ENCODE data around the gene CEP152.

DNA sequence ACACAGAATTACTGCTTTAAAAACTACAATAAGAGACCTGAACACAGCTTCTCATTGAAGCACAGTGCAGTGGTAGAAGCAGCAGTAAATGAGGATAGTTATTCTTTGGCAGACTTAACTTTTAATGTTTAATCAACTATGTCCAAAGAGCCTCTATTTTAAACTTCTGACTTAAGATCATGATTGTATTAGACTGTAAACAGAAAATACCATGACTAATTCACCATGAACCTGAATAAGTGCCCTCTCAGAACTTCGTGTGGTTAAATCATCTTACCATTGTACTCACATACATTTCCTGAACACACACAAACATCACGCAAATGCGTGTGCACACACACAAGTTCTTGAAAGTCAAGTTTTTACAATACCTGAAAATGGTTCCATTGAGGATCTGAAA is 13.9 kb downstream of the CEP152 start:
- TF ChIP-seq, protein P1, sequence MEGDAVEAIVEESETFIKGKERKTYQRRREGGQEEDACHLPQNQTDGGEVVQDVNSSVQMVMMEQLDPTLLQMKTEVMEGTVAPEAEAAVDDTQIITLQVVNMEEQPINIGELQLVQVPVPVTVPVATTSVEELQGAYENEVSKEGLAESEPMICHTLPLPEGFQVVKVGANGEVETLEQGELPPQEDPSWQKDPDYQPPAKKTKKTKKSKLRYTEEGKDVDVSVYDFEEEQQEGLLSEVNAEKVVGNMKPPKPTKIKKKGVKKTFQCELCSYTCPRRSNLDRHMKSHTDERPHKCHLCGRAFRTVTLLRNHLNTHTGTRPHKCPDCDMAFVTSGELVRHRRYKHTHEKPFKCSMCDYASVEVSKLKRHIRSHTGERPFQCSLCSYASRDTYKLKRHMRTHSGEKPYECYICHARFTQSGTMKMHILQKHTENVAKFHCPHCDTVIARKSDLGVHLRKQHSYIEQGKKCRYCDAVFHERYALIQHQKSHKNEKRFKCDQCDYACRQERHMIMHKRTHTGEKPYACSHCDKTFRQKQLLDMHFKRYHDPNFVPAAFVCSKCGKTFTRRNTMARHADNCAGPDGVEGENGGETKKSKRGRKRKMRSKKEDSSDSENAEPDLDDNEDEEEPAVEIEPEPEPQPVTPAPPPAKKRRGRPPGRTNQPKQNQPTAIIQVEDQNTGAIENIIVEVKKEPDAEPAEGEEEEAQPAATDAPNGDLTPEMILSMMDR (IDR thresholded peaks at IDR 0.05) = no peak
- TF ChIP-seq EZH2 (IDR thresholded peaks at IDR 0.05; ENCODE audit: borderline replicate concordance, insufficient read depth, low read depth, low read length, poor library complexity, severe bottlenecking) = no peak

Data from B cell (primary cell).